Measurements from ENCODE around the gene POU3F1. TPM values are rescaled to one million over a fixed set of nuclear protein-coding genes. Genes with fewer than 3 reads are reported as not detected.
A peak's percentile ranks its signal among the peaks of the same experiment; 100 is the strongest.

Gene POU3F1
- total RNA-seq, 2 experiments from 2014 or later: 0.83 to 0.88 TPM

DNA sequence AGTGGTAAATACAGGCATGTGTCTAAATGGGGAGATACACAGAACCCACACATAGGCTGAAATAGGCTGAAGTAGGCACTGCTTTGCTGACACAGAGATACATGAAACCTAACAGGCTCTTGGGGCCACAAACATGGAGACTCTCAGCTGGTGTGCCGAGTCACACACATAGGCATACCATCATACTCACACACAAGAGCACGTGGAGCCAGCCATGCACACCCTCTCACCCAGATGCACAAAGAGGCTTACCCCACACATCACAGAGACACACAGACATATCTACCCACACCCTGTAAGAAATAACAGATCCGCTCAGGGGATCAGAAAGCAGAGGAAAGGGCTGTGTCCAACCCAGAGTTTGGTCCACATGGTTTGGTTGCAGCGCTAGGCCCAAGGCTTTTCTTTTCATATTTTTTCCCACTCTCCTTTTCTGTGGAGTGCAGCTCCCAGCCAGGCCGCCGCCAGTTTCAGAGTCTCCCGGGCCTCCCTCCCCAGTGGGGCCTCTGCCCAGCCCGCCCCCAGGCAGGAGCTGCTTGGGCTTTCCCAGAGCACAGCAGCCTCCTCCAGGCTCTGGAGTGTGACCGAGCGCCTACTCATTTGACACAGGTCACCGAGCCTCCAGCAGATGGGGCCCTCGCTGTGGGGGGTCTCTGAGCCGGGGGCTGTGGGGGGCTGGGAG is 3.9 kb upstream of the POU3F1 start:
- POLR2A ChIA-PET: no interaction called here
- no peak overlapping the region for H3K4me3 Mint-ChIP-seq
- ATAC-seq (ENCODE audit: low read depth) (no peak), DNase-seq (no peak)
- peaks cover 4% of the 10 kb centered on the region for H3K4me1 Mint-ChIP-seq
- H3K27ac Mint-ChIP-seq: no peak overlapping the region
- peaks cover 35% of the 10 kb centered on the region for H3K27me3 Mint-ChIP-seq
- H3K9me3 Mint-ChIP-seq: no peaks in the 10 kb centered on the region
- no peaks in the 10 kb centered on the region for H3K36me3 Mint-ChIP-seq

DNA sequence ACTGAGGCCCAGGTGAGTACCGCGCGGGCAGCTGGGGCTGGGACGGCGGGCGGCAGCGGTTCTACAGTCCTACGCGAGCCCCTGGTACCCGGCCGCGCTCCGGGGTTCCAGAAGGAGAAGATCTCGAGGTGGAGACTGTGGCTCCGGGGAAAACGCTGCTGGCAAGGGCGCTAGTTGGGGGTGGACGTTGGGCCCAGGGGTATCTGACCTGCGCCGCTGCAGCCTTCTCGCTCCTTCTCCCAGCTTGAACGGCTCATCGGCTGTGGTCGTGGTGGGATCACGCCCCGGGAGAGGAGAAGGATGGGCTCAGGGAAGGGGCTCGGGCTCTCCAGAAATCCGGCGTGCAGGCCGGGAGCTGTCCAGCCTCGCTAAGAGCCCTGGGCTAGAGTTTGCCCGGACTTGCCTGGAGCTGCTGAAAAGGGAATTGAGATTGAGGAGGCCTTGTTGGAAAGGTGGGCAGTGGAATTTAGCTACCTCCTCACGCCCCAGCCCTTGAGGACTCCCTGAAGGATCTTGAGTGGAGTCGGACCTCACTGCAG is 1.1 kb upstream of the POU3F1 start:
- peak overlapping the region; percentile 71 for H3K4me3 Mint-ChIP-seq
- peaks cover 56% of the 10 kb centered on the region for H3K27me3 Mint-ChIP-seq
- no peak overlapping the region for H3K27ac Mint-ChIP-seq
- POLR2A ChIA-PET: no interaction called here
- ATAC-seq (ENCODE audit: low read depth): no peak
- no peak for DNase-seq
- H3K9me3 Mint-ChIP-seq: no peaks in the 10 kb centered on the region
- H3K36me3 Mint-ChIP-seq: no peaks in the 10 kb centered on the region
- H3K4me1 Mint-ChIP-seq: peaks cover 2% of the 10 kb centered on the region

DNA sequence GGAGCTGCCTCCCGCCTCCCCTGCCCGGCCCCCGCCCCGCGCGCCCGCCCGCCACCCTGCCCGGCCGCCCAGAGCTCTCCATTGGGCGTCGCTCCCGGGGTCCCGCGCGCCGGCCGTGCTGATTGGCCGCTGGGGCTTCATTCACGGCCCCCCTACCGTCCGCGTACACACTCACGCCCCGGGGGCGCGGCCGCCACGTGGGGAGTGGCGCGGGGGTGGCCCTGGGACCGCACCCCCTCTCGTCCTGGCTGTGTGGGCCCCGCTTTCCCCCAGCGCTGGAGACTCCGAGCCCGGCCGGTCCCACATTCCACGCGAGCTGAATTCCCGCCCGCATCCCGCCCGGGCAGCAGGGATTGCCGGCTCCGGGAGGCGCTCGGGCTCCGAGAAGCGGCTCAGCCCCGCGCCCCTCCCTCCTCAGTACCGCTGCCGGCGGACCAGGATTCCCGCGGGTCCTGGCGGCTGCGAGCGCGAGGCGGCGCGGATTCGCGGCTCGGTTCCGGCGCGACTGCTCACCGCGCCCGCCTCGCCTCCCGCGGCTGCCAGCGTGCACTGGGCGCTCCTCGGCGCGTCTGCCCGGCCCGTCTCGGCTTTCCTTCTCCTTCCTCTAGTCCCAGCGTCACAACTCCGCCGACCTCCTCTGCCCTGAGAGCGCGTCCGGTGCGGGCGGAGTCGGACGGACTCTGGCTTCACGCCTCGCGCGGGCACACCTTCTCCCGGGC is 450 bp upstream of the POU3F1 start:
- no peaks in the 10 kb centered on the region for H3K36me3 Mint-ChIP-seq
- no peaks in the 10 kb centered on the region for H3K9me3 Mint-ChIP-seq
- POLR2A ChIA-PET: no interaction called here
- peaks cover 2% of the 10 kb centered on the region for H3K4me1 Mint-ChIP-seq
- H3K27me3 Mint-ChIP-seq: peaks cover 60% of the 10 kb centered on the region
- H3K27ac Mint-ChIP-seq: no peak overlapping the region
- peak overlapping the region; percentile 71 for H3K4me3 Mint-ChIP-seq
- ATAC-seq (ENCODE audit: low read depth) (peak; percentile 85), DNase-seq (peak; percentile 76)

DNA sequence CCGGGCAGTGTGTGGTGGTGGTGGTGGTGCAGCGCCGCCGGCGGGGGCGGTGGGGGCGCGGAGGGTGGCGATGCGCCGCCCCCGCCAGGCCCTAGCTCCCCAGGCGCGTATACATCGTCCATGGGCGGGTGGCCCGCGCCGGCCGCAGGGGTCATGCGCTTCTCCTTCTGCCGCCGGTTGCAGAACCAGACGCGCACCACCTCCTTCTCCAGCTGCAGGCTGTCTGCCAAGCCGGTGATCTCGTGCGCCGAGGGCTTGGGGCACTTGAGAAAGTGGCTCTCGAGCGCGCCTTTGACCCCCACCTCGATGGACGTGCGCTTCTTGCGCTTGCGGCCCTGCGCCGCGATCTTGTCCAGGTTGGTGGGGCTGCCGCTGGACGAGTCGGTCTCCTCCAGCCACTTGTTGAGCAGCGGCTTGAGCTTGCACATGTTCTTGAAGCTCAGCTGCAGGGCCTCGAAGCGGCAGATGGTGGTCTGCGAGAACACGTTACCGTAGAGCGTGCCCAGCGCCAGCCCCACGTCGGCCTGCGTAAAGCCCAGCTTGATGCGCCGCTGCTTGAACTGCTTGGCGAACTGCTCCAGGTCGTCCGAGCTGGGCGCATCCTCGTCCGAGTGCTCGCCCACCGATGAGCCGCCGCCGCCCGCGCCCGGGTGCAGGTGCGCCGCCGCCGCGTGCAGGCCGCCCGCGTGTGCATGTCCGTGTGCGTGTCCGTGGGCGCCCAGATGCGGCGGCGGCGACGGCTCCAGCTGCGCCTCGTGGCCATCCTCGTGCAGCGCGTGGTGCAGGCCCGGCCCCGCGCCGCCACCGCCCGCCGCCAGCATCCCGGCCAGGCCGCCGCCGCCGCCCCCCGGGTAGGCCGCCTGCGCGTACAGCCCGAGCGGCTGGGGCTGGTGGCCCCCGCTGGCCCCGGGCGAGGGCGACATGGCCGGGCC is 926 bp downstream of the POU3F1 start:
- POLR2A ChIA-PET: no interaction called here
- ATAC-seq (ENCODE audit: low read depth) (no peak), DNase-seq (no peak)
- Mint-ChIP-seq H3K27ac (no peak overlapping the region), H3K9me3 (no peaks in the 10 kb centered on the region), H3K4me3 (no peak overlapping the region), H3K27me3 (peaks cover 64% of the 10 kb centered on the region), H3K4me1 (peaks cover 2% of the 10 kb centered on the region), H3K36me3 (no peaks in the 10 kb centered on the region)

DNA sequence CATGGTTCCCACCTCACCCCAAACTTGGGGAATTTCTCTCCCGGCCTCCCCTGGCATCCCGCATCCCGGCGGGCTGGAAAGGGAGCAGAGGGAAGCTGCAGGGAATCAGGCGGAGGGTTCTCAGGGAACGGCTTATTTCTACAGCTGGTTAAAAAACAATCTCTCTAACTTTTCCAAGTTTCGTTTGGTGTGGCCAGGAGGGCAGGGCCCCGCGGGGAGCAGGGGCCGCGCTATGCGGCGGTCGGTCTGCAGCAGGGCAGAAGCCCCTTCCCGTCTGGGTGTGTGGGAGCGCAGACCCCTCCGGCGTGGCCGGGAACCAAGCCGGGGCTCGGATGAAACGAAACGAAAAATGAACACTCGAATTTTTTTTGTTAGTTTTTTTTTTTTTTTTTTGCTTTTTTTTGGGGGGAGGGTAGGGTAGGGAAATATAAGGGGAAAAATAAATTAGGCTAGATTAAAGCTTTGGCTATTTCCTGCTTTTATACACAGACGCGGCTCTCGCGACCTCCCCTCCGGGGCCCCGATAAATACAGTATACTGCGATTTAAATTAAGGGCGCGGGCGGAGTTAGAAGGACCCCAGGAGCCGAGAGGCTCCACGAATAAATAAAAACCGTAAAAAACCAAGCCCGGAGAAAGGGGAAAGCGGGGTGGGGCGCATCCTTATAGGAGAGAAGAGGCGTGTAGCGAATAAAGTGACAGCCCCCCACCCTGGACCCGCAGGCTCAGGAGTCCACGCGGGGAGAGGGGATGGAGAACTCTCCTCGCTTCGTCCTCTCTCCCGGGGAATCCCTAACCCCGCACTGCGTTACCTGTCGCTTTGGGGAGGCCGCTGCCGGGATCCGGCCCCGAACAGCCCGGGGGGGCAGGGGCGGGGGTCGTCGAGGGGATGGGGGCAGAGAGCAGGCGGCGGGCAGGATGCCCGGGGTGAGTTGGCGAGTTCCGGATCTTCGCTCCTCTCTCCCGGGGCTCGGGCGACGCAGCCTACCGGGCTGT is 2.1 kb downstream of the POU3F1 start:
- peaks cover 2% of the 10 kb centered on the region for H3K4me1 Mint-ChIP-seq
- H3K36me3 Mint-ChIP-seq: no peaks in the 10 kb centered on the region
- H3K27ac Mint-ChIP-seq: no peak overlapping the region
- H3K9me3 Mint-ChIP-seq: no peaks in the 10 kb centered on the region
- POLR2A ChIA-PET: no interaction called here
- H3K4me3 Mint-ChIP-seq: peak overlapping the region; percentile 58
- peaks cover 64% of the 10 kb centered on the region for H3K27me3 Mint-ChIP-seq
- ATAC-seq (ENCODE audit: low read depth) (no peak), DNase-seq (no peak)

DNA sequence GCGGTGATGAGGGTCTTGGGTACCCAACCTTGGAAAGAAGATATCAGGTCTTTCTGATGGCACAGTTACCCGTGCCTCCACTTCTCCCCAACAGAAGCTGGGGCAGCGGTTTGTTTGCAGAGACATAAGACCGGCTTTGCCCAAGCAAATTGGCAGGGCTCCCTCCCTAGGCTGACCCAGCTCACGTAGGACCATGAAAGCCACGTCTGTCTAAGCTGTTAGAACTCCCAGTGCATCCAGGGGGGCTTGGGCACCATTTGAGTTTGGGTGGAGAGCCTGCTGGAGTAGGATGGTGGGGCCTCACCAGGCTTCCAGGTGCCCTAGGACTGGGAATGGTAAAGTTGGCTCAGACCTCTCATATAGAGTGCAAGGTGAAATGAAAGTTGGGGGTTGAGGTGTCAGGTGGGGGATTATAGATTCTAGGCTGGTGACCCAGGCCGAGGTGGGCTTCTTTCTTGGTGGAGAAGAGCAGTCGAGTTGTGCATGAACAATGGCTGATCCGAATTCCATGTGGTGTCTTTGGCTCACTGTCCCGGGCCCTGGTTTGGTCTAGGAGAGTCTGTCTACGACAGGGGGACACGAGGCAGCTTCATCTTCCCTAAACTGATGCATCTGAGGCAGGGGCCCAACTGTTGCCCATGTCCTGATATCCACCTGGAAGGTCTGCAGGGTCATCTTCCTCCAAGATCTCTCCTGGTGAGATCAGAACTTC is 3.4 kb downstream of the POU3F1 start:
- no peaks in the 10 kb centered on the region for H3K36me3 Mint-ChIP-seq
- no peaks in the 10 kb centered on the region for H3K9me3 Mint-ChIP-seq
- ATAC-seq (ENCODE audit: low read depth) (no peak), DNase-seq (no peak)
- peaks cover 51% of the 10 kb centered on the region for H3K27me3 Mint-ChIP-seq
- H3K4me1 Mint-ChIP-seq: peaks cover 2% of the 10 kb centered on the region
- H3K4me3 Mint-ChIP-seq: no peak overlapping the region
- POLR2A ChIA-PET: interaction anchor here (1.0 kb wide), 1 partner anchor 30 kb away, joined by 4 read pairs; no protein-coding TSS in a partner anchor
- no peak overlapping the region for H3K27ac Mint-ChIP-seq

DNA sequence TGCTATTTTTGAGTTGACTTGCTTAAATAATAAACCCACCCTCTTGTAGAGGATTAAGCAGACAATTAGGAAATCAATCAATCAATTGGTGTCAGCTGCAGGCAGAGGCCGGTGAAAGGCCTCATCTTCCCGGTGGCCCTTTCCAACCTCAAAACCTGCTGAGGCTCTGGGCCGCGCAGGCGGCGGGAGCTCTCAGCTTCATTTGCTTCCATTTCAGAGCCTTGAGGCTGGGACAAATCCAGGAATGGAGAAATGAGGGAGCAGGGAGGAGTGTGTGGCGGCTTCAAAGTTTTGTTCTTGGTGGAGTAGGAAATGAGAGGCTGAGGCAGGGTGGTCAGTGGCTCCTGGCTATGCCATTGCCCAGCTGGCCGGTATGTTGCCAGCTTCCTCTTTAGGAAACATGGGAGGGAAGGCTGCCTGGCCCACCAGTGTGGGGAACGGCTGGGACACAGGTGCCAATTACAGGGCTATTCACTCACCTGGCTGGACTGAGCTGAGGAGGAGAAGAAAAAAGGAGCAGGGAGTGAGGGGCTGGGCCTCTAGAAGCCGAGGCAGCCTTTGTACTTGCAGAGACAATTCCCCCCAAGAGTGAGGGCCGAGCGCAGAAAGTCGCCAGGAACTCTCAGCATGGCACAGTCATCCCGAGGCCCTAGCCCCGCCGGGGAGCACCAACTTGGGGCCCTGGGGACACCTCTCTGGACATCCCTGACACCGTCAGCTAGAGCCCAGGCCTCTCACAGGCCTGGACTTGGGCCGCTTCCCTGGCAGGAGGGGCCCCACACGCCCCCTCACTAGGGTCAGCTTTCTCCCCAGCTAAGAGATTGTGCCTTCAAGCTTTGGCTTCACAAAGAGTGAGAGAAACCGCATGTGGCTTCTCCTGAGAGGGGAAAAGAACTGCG is 4.4 kb downstream of the POU3F1 start:
- POLR2A ChIA-PET: interaction anchor here (0.6 to 1.0 kb wide), 2 partner anchors 29 to 92 kb away, joined by 3 to 4 read pairs; no protein-coding TSS in a partner anchor
- no peak for ATAC-seq (ENCODE audit: low read depth)
- no peak overlapping the region for H3K27ac Mint-ChIP-seq
- H3K27me3 Mint-ChIP-seq: peaks cover 41% of the 10 kb centered on the region
- no peak for DNase-seq
- H3K4me3 Mint-ChIP-seq: no peak overlapping the region
- no peaks in the 10 kb centered on the region for H3K36me3 Mint-ChIP-seq
- H3K9me3 Mint-ChIP-seq: no peaks in the 10 kb centered on the region
- peaks cover 2% of the 10 kb centered on the region for H3K4me1 Mint-ChIP-seq

DNA sequence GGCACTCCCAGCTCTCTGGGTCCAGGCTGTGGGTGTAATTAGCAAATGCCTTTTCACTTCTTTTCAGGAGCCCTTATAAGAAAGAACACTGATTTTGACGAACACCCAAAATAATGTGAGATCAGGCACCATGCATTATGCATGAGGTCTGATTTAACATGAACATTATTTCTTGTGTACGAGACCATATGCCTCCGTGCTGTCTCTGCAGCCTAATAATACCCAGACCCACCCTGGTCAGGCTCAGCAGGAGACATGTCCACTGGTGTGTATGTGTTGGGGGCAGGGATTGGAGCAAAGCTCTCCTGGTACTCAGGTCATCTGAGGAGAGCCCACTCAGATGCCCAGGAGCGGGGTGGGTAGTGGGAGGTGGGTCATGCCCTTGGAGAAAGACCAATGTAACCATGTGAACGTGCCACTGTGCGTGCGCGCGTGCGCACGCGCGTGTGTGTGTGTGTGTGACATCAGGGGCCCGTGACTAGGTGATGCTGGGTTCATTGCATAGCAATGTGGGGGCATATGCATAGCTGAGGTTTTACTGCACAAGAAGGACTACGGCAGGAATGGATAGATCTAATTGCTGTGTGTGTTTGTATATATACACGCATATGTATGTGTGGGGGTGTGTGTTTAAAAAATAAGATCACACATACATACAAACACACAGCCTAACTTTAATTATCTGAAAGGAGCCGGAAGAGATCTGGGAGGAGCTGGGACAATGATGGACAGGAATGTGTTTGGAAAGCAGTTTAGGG is 7.1 kb downstream of the POU3F1 start:
- Mint-ChIP-seq H3K36me3 (no peaks in the 10 kb centered on the region), H3K4me3 (no peak overlapping the region), H3K27me3 (peaks cover 35% of the 10 kb centered on the region), H3K27ac (no peak overlapping the region), H3K9me3 (no peaks in the 10 kb centered on the region), H3K4me1 (peaks cover under 1% of the 10 kb centered on the region)
- ATAC-seq (ENCODE audit: low read depth) (no peak), DNase-seq (no peak)
- POLR2A ChIA-PET: no interaction called here

DNA sequence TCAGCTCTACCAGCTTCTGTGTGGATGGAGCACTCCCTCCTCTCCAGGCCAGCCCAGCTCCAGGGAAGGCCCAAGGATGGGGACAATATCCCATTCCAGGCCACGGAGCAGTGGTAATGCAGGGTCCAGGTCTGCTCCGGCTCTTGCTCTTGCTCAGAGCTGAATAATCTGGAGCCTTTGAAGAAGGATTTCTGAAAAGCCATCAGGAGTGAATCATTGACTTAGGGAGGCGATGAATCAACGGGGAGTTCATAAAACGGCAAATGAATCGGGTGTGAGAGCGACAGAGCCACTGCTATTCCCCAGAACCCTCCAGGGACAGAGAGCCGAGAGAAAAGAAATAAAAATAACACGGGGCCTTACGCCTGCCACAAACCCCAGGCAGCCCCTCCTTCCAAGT is 7.7 kb downstream of the POU3F1 start:
- H3K4me1 Mint-ChIP-seq: no peaks in the 10 kb centered on the region
- ATAC-seq (ENCODE audit: low read depth) (no peak), DNase-seq (no peak)
- H3K9me3 Mint-ChIP-seq: no peaks in the 10 kb centered on the region
- H3K27me3 Mint-ChIP-seq: peaks cover 31% of the 10 kb centered on the region
- POLR2A ChIA-PET: no interaction called here
- no peaks in the 10 kb centered on the region for H3K36me3 Mint-ChIP-seq
- no peak overlapping the region for H3K4me3 Mint-ChIP-seq
- no peak overlapping the region for H3K27ac Mint-ChIP-seq

DNA sequence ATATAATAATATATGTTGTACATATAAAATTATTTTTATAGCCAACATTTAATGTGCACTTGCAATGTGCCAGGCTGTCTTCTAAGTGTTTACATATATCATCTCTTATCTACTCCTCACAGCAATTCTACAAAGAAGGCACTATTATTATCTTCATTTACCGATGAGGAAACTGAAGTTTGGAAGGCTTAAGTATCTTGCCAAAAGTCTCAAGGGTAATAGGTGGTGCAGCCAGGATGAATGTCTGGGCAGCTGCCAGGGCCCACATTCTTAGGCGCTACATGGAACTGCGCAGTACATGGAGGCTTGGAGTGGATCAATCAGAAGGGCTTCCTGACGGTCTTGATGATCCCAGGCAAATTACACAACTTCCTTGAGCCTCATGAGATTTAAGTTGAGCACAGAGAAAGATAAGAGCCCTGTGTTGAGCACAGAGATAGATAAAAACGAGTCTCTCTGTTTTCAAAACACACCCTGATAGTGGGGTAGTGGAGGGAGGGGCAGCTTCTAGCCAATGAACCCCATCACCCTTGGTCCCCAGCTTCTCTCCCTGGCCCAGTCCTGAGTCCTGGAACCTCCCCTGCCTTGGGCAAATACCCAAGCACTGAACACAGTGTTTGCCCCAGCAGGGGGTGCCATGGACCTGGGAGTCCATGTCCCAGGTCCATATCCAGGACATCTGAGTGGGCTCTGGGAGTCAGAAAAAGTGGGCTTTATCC is 9.2 kb downstream of the POU3F1 start:
- DNase-seq (no peak), ATAC-seq (ENCODE audit: low read depth) (no peak)
- H3K27ac Mint-ChIP-seq: no peak overlapping the region
- H3K9me3 Mint-ChIP-seq: no peaks in the 10 kb centered on the region
- H3K4me1 Mint-ChIP-seq: no peaks in the 10 kb centered on the region
- POLR2A ChIA-PET: no interaction called here
- peaks cover 17% of the 10 kb centered on the region for H3K27me3 Mint-ChIP-seq
- H3K36me3 Mint-ChIP-seq: no peaks in the 10 kb centered on the region
- no peak overlapping the region for H3K4me3 Mint-ChIP-seq

All from activated naive CD8-positive, alpha-beta T cell treated with anti-CD3 and anti-CD28 coated beads, Interleukin-2, amount 10 ng/mL, durations not matched to agents 7 days and 5 days (primary cell).